K562 (cell line): ENCODE data around the gene FKRP. TPM values are rescaled to one million over a fixed set of nuclear protein-coding genes. Genes with fewer than 3 reads are reported as not detected.

Experiments used
- PCBP2 ChIP-seq: fragments of 200-400 bp; formaldehyde crosslinking; IDR thresholded peaks from 2 replicates; pipeline ENCODE4 v1.6.1; 2018; ENCODE audit warnings: low read length, low read depth, mild to moderate bottlenecking, moderate library complexity; ENCODE audit not compliant: poor library complexity, severe bottlenecking
- SP2 ChIP-seq: IDR thresholded peaks from 2 replicates; pipeline ENCODE4 v1.6.1; 2011; ENCODE audit warnings: mild to moderate bottlenecking, low read depth, low read length, moderate library complexity; ENCODE audit not compliant: poor library complexity, severe bottlenecking; ENCODE audit errors: extremely low read depth
- polyA plus RNA-seq, 8 experiments: library from polyadenylated mRNA; depleted of rRNA in 4 of 8; stranded (reverse) in 5 of 8; unstranded in 3 of 8; fragments of >200 nt; fragmentation: Nextera tagmentation in 2 of 8; fragmentation: Illumina TruSeq in 1 of 8; extraction: Ambion mirVana in 2 of 8; extraction: Trizol in 1 of 8; gene quantifications; 2 replicates each; pipeline versions ENCODE4 v1.2.1 to v1.2.3, GENCODE V29; 2011 to 2014; ENCODE audit warnings: inconsistent platforms in 1 of 8, missing spikeins in 1 of 8
- total RNA-seq, 7 experiments: library from RNA; depleted of rRNA in 6 of 7; stranded (reverse); fragments of >200 nt in 6 of 7; fragmentation: Illumina TruSeq in 2 of 7; extraction: Trizol in 2 of 7; gene quantifications; 2 replicates each; pipeline versions ENCODE4 v1.2.1 to v1.2.3, GENCODE V29; 2011 to 2021; ENCODE audit warnings: low replicate concordance in 1 of 7
- TF ChIP-seq, protein P1 (sequence below), 2 experiments: IDR thresholded peaks; 2 replicates each; pipeline ENCODE4 v1.6.1; 2012; ENCODE audit warnings: improper control_type of control experiment in 2 of 2, low read depth in 2 of 2, low read length in 2 of 2, borderline replicate concordance in 1 of 2
- TF ChIP-seq, protein P2 (sequence below): sonication (generic); formaldehyde crosslinking; IDR thresholded peaks from 2 replicates; pipeline ENCODE4 v1.8.1; 2022; ENCODE audit warnings: missing genetic modification reagents

Gene FKRP
- total and polyA plus RNA-seq, 9 of the 15 experiments (the other 6 are each of a cell fraction or from before 2014, with no cell fraction given) = 0.68 to 16.1 (median 6.5) TPM

DNA sequence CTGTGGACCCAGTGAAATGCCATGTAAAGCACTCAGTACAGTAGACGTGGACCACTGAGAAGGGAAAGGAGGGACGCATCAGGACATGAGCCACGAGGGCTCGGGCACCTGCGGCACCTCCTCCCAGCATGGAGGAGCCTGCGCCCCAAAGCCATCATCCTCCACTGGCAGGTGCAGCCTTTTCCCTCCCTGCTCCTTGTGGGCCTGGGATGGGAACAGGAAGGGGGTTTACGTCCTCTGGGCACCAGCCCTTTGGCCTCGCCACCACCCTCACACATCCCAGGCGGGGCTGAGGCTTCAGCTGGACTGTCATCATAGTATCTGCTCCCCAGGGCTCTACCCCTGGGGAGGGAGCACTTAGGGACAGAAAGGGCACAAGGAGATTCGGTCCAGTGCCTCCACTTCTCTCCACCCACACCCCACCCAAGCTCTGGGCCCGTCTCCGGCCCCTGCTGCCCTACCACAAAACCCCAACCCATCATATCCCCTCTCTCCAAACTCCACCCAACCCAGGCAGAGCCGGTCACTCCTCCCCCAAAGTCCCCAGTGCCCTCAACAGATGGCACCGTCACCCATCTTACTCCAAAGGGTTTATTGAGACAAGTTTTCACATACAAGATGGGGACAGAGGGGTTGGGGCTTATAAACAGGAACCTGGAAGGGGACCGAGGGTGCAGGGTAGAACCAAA lies 26.8 kb upstream of the FKRP start (continued):
- TF ChIP-seq, protein P1, sequence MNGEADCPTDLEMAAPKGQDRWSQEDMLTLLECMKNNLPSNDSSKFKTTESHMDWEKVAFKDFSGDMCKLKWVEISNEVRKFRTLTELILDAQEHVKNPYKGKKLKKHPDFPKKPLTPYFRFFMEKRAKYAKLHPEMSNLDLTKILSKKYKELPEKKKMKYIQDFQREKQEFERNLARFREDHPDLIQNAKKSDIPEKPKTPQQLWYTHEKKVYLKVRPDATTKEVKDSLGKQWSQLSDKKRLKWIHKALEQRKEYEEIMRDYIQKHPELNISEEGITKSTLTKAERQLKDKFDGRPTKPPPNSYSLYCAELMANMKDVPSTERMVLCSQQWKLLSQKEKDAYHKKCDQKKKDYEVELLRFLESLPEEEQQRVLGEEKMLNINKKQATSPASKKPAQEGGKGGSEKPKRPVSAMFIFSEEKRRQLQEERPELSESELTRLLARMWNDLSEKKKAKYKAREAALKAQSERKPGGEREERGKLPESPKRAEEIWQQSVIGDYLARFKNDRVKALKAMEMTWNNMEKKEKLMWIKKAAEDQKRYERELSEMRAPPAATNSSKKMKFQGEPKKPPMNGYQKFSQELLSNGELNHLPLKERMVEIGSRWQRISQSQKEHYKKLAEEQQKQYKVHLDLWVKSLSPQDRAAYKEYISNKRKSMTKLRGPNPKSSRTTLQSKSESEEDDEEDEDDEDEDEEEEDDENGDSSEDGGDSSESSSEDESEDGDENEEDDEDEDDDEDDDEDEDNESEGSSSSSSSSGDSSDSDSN (IDR thresholded peaks at IDR 0.05; ENCODE audit: borderline replicate concordance in 1 of 2, low read depth in 2 of 2, low read length in 2 of 2) = no peak
- TF ChIP-seq SP2 = no peak
- TF ChIP-seq, protein P2, sequence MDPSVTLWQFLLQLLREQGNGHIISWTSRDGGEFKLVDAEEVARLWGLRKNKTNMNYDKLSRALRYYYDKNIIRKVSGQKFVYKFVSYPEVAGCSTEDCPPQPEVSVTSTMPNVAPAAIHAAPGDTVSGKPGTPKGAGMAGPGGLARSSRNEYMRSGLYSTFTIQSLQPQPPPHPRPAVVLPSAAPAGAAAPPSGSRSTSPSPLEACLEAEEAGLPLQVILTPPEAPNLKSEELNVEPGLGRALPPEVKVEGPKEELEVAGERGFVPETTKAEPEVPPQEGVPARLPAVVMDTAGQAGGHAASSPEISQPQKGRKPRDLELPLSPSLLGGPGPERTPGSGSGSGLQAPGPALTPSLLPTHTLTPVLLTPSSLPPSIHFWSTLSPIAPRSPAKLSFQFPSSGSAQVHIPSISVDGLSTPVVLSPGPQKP (CRISPR knock-in tag) = no peak
- no peak for TF ChIP-seq PCBP2
